NCI-H1694 (cell line): Measurements from ENCODE around the gene HES4.
"Not testable (repeated sequence)": the region's sequence is repeated elsewhere in the genome, so short reads cannot be mapped to it uniquely, and the experiment has no call there.

Experiments used
- DNase-seq: peaks from one replicate; lab custom pipeline; 2025; lab: John Stamatoyannopoulos, UW

HES4 gene

DNA sequence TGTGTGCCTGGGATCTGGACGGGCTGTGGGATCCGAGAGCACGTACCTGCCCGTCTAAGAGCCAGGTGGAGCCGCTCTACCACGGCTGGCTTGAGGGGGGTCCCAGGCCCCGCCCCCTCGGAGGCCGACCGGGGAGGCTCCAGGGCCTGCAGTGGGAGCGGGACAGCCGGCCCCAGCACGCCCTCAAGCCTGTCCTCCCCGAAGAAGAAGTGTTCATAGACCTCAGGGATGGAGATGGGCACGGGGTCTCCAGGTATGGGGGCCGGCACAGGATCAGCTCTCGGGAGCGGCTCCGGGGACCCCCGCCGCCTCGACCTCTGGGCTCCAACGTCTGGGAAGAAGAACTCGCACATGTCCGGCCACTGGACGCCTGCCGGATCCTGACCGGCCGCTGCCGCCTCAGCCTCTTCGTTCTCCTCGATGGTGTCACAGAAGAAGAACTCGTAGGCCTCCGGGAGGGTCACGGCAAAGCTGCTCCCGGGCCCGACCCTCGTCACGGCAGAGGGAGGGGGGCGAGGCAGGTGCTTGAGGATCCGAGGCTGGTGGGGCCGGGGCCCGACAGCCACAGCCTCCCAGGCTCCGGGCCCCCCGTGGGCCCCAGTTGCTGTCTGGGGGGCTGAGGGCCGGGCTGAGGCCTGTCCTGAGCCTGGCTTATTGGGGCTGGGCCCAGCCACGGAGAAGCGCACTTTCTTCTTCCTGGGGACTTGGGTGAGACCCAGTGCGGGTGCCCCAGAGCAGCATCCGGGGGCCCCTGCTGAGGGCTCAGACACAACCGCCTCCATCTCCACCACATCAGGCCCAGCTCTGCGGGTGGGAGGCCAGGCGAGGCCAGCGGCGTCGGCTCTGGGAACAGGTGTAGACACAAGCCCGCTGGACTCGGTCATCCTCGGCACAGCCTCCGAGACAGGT, 20.8 kb downstream of the HES4 start:
- DNase-seq = no peak

DNA sequence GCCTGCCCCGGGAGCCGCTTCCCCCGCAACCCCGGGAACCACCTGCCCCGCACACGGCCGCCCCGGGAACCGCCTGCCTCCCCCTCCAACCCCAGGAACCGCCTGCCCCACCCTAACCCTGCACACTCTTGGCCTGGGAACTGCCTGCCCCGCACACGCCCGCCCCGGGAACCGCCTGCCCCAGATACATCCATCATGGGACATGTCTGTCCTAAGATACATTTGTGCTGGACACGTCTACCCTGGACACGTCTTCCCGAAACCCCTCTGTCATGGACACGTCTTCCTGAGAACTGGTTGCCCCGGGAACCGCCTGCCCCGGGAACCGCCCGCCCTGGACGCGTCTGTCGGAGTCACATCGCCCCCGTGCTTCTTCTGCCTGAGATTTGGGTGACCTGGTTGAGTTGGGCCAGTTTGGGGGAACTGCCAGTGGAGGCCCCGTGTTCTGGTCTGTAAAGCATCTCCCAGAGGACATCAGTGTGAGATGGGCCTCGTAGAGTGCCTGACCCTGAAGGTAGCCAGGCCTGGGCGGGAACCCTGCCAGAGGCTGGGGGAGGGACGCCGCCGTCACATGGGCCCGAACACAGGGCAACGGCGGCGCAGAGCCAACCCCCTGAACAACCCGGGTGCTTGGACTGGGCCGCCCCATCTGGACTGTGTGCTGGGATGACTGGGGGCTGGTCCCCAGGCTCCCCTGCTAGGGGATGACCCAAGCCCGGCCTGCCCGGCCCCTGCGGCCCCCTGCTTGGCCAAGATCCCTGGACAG, 21.6 kb downstream of the HES4 start:
- DNase-seq = no peak

DNA sequence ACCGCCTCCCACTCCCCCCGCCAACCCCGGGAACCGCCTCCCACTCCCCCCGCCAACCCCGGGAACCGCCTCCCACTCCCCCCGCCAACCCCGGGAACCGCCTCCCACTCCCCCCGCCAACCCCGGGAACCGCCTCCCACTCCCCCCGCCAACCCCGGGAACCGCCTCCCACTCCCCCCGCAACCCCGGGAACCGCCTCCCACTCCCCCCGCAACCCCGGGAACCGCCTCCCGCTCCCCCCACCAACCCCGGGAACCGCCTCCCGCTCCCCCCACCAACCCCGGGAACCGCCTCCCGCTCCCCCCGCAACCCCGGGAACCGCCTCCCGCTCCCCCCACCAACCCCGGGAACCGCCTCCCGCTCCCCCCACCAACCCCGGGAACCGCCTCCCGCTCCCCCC, 23.1 kb downstream of the HES4 start:
- DNase-seq = not testable (repeated sequence)

DNA sequence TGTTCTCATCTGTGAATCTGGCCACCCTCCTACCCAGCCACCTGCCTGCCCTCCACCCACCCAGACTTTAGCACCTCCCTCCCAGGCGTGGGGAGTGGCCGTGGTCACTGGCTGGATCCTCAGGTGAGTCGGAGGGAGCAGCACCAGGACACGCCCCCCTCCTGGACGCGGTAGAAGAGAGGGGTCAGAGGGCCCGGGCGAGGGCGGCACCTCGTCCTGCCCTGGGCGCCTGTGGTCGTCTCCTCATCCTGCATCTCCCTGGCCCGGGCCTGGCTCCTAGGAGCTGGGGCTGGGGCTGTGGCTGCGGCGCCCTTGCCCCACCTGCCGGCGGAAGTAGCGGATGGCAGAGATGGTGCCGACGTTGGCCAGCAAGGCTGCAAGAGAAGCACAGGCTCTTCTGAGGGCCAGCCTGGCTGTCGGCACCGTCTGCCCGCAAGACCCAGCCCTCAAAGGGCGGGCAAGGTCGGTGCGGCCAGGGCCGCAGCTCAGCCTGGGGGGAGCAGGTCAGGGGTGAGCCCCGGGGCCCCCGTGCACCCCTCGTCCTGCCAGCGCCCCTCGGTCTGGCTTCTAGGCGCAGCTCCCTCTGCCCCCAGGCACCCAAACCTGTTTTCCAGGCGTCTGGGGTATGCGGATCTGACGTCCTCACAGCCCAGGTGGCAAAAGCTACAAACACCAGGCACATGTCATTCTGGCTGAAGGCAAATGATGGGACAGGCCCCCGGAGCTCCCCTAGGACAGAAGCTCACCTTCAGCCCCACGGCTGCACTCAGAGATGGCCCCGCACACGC, 23.8 kb downstream of the HES4 start:
- DNase-seq = no peak

DNA sequence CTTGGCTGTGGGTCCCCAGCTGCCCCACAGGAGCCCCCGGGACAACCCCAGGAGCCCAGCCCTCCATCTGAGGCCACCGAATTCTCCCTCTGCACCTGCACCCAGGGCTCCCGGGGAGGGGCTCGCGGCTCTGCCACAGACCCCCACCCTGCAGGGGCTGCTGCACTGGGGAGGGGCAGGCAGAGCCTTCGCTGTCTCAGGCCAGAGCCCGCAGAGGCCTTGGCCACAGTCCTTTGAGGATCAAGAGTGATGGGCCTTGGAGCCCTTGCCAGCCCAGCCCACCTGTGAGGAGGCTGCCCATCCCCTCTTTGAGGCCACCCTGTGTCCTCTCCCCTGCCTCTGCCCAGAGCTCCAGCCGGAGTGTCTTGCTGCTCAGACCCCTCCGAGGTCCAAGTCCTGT, 24.5 kb downstream of the HES4 start:
- no peak for DNase-seq

DNA sequence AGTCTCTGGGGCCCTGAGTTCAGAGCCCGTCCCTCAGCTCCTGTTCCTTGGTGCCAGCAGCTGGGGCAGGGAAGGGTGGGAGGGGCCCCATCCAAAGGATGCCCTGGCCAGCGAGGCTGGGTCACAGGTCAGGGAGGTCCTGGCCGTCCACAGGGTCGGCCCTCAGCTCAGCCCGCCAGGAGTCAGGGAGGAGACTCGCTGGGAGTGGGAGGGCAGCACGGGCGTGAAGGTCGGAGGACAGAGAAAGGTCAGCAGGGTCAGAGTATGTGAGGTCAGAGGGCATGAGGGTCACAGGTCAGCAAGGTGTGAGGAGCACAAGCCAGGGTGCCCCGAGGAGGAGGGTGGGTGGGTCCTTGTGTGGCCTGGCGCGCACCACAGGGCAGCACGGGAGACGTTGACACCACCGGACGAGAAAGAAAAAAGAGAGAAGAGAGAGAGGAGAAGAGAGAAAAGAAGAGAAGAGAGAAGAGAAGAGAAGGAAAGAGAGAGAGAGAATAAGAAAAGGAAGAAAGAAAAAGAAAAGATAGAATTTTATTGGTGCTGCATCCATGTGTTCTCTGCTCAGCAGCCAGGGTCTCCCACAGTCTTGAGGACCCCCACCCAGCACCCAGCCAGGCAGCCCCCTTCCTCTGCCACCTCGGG, 25.1 kb downstream of the HES4 start:
- DNase-seq = no peak

DNA sequence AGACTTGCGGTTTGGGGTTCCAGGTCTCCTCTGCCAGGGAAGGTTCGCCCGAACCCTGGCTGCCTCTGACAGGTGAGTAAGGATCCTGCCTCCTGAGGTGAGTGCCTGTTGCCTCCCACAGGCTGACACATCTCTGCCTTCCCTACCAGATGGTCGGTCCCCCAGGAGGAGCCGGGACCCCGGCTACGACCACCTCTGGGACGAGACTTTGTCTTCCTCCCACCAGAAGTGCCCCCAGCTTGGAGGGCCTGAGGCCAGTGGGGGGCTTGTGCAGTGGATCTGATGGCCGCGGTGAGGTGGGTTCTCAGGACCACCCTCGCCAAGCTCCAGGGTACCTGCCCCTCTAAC, 25.6 kb downstream of the HES4 start:
- DNase-seq = no peak

DNA sequence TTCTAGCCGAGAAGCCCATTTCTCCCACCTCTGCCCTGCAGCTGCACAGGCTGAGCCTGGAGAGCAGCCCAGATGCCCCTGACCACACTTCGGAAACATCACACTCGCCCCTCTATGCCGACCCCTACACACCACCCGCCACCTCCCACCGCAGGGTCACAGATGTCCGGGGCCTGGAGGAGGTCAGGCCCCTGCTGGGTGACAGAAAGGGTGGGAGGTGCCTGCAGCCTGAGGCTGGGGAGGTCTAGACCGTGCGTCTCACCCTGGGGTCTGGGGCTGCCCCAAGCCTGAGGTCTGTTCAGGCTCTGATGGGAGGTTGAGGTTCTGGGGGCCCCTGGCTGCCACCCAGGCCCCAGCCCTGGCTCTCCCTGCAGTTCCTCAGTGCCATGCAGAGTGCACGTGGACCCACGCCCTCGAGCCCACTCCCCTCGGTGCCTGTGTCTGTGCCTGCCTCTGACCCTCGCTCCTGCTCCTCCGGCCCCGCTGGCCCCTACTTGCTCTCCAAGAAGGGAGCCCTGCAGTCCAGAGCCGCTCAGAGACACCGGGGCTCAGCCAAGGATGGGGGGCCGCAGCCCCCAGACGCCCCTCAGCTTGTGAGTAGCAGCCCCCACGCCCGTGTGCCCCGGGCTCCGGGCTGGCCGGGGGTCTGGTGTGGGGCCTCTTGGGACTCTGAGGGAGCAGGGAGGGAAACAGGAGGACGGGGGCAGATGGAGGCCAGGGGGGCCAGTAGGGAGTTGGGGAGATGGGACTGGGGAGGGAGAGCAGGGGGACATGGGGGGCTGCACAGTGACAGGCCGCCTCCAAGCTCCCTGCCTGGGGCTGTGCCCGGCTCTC, 26.2 kb downstream of the HES4 start:
- no peak for DNase-seq

DNA sequence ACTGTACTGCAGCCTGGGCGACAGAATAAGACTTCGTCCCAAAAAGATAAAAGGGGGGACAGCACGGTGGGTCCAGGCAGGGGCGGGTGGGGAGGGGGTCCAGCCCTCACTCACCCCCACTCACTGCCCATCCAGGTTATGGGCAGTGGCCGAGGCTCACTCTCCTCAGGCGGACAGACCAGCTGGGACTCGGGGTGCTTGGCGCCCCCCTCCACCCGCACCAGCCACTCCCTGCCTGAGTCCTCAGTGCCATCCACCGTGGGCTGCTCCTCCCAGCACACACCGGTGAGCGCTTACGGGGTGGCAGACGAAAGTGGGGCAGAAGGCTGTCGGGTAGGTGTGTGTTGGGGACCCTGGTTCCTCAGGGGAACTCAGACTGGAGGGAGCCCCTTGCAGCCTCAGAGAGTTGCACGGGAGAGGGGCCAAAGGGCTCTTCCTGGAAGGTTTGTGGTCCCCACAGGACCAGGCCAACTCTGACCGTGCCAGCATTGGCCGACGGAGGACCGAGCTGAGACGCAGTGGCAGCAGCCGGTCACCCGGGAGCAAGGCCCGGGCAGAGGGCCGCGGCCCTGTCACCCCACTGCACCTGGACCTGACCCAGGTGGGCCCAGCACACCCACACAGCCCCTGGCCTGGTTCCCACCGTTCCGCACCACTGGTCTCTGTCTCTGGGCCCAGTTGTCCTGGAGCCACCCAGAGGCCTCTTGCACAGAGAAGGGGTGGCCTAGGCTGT, 27.0 kb downstream of the HES4 start:
- DNase-seq = no peak

DNA sequence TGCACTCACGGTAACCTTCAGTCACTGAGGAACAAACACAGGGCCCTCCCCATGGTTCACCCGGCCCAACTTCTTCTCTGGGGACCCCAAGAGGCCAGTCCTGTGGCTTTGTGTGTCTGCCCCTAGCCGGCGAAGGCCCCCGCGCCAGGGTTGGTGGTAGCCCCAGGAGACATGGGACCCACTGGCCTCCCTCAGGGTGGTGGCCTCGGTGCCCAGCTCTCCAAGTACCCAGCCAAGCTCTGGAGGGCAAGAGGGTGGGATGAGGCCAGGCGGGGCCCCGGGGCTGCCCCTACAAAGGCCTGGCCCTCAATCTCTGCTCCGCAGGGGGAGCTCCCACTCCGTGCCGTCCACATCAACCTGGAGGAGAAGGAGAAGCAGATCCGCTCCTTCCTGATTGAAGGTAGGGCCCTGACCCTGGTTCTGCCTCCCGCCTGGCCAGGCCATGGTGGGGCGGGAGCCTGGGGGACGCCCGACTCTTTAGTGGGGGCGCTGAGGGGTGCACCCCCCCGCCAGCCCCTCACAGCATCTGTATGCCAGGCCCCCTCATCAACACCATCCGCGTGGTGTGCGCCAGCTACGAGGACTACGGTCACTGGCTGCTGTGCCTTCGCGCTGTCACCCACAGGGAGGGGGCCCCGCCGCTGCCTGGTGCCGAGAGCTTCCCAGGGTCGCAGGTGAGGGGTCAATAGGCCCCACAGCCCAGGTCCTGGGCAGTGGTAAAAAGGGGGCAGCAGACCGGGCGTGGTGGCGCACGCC, 28.0 kb downstream of the HES4 start:
- no peak for DNase-seq

DNA sequence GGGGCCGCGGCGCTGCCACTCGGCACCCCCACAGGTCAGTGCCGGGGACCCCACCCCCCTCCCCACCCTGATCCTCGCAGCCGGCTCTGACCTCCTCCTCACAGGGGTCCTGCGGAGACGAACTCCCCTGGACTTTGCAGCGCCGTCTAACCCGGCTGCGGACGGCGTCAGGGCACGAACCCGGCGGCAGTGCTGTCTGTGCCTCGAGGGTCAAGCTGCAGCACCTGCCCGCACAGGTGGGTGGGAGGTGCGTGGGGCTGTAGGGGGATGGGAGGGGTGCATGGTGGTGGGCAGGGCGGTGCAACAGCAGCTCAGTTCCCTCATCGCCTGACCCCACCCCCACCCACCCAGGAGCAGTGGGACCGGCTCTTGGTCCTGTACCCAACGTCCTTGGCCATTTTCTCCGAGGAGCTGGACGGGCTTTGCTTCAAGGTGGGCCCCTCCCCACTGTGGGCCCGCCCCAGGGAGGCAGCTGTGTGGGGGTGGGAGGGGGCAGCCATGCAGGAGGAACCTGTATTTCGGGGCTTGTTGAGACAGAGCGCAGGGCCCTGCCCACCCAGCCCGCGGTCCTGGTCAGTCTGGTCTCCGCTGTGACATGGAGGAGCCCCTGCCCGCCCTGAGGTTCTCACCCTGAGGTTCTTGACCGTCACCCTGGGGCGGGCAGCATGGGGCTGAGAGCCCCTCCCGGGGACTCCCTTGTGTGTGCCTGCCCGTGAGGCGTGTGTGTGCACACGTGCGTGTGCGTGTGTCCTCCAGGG, 28.7 kb downstream of the HES4 start:
- no peak for DNase-seq

DNA sequence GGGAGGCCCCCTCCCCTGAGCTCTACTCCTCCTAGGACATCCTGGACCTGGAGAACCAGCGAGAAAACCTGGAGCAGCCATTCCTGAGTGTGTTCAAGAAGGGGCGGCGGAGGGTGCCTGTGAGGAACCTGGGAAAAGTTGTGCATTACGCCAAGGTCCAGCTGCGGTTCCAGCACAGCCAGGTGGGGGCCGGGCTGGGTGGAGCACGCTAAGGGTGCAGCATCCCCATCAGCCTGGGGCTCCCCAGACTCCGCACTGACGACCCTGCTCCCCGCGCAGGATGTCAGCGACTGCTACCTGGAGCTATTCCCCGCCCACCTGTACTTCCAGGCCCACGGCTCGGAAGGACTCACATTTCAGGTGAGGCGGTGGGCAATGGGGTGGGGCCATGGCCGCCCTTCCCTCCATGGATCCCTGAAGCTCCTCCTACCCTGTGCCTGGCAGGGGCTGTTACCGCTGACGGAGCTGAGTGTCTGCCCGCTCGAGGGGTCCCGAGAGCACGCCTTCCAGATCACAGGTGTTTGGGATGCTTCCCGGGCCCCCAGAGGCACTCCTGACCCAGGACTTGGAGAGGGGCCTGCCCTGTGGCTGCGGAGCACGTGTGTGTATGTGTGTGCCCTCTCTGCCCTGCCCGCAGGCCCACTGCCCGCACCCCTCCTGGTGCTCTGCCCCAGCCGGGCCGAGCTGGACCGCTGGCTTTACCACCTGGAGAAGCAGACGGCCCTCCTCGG, 29.5 kb downstream of the HES4 start:
- no peak for DNase-seq

DNA sequence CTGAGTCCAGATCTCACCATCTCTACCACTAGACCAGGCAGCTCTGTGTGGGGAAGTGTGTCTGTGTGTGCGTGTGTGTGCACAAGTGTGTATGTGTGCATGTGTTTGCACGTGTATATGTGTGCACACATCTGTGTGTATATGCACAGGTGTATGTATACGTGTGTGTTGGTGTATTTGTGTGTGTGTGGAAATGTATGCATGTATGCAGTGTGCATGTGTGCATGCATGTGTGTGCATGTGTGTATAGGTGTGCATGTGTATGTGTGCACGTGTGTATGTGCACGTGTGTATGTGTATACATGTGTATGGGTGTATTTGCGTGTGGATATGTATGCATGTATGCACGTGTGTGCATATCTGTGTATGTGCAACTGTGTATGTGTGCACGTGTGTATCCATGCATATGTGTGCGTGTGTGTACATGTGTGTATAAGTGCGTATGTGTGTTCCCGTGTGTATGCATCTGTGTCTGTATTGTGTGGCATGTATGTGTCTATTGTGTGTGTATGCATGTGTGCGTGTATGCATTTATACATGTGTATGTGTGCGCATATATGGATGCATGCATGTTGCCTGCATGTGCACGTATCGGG, 30.5 kb downstream of the HES4 start:
- no peak for DNase-seq

DNA sequence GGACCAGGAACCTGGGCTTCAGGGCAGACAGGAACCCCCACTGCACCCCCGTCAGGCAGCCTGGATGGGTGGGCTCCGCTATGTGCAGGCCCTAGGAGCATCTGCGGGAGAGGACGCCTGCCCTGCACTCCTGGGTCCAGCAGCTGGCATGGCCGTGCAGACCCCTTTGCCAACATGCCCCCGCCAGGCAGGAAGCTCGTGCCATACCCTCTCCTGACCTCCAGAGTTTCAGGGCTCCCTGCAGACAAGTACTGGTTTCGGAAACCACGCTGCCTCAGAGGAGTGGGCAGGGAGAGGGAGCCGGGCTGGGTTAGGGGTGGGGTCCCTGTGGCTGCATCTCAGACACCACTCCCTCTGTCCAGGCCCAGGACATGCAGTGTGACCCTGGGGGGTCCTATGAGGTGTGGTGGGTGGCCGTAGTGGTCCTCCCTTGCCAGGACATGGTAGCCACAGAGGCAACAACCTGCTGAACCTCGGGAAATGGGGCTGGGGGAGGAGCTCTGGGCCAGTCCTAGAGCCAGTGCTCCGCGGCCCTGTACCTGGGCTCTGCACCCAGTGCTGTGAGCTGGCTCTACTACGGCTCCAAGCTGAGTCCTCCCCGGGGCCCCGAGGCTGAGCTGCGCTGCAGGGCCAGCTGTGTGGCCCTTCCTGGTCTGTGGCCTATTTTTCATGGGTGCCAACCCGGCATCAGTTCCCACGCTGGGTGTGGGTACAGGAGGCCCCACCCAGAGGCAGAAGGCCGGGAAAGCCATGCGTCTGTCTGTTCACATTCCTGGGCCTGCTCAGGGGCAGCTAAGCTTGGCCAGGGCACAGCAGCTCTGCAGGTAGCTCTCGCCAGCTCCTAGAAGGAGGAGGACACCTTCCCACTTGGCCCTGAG, 32.2 kb downstream of the HES4 start:
- no peak for DNase-seq

DNA sequence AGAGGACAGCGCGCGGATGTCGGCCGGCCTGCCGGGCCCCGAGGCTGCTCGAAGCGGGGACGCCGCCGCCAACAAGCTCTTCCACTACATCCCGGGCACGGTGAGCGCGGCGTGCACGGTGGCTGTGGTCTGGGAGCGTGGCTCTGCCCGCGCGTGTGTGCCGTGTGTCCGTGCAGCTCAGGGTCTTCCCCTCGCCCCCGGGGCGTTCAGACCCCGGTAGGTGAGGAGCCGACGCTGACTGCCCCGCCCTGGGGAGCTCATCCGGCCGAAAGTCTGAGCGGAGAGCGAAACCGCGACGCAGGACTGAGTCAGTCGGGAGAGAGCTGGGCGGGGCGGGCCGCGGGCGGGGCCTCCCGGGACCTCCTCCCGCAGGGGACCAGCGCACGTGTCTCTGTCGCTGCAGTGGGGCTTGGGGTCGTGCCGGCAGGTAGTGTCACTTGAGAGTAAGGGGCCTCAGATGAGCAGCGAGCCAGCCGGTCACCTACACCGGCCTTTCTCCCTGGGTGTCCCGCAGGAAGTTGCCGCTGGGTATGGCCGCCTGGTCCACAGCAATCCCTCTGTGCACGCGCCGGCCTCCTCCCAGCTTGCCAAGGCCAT, 33.1 kb downstream of the HES4 start:
- no peak for DNase-seq

DNA sequence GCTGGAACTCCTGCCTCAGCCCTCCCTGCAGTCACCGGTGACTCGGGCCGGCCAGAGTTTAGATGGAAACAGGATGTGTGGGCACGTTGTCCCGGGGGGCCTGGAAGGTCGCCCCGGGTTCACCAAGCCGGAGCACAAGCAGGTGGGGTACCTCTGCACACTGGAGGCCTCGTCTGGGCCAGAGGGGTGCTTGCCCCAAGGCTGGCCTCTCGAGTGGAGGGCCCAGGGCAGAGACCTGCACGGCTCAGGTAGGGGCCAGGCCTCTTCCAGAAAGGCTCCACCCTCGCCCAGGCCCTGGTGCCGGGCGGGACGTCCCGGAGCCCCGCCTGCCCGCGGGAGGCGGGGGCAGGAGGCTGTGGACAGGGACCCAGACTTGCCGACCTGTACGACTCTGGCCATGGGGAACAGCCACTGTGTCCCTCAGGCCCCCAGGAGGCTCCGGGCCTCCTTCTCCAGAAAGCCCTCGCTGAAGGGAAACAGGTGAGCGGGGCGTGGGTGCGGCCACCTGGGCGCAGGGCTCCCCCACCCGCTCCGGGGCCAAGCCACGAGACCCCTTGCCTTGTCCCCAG, 33.7 kb downstream of the HES4 start, which contains the start of gene PLEKHN1:
TSS of gene PLEKHN1 (plus strand) at position 348 of the 569 bp plus-strand sequence. CDS start at position 398, 50 bp downstream.
- DNase-seq = no peak
